Measurements from ENCODE around the gene NEK7. TPM values are rescaled to one million over a fixed set of nuclear protein-coding genes. Genes with fewer than 3 reads are reported as not detected.

NEK7 gene
- total RNA-seq, 4 donors from 2014 or later: 123 to 219 (median 141) TPM

DNA sequence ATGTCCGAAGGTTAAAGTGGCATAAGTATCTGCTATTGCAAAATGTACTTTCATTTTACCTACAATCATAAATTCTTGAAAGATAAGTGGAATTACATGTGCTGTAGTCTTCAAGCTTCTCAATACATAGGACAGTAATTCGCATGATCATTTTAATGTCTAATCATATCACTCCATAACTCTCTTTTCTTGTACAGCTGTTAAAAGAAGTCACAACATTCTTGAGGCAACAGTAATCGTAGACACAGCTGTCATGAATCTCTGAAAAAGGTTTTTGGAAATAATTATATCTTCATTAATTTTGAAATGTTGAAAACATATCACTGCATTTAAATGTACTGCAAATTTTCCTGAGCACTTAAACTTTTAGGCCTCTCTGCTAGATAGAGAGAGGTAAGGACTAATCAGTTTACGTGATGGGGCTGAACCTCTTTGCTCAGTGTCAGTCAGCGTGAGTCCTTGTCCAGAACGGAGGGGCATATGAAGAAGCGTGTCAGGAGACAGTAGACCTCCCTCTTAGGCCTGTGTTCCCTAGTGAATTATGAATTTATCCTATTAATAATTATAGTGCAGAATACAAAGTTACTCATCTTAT lies 133.4 kb downstream of the NEK7 start:
- no peak overlapping the region for H3K27ac ChIP-seq
- peaks cover 0 to 24% (median 0%) of the 10 kb centered on the region in 4 donors for H3K4me1 ChIP-seq
- TF ChIP-seq POLR2A (IDR thresholded peaks at IDR 0.05) (no peak), EP300 (IDR thresholded peaks at IDR 0.05) (no peak)
- TF ChIP-seq, protein P1, sequence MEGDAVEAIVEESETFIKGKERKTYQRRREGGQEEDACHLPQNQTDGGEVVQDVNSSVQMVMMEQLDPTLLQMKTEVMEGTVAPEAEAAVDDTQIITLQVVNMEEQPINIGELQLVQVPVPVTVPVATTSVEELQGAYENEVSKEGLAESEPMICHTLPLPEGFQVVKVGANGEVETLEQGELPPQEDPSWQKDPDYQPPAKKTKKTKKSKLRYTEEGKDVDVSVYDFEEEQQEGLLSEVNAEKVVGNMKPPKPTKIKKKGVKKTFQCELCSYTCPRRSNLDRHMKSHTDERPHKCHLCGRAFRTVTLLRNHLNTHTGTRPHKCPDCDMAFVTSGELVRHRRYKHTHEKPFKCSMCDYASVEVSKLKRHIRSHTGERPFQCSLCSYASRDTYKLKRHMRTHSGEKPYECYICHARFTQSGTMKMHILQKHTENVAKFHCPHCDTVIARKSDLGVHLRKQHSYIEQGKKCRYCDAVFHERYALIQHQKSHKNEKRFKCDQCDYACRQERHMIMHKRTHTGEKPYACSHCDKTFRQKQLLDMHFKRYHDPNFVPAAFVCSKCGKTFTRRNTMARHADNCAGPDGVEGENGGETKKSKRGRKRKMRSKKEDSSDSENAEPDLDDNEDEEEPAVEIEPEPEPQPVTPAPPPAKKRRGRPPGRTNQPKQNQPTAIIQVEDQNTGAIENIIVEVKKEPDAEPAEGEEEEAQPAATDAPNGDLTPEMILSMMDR (IDR thresholded peaks at IDR 0.05): no peak
- peaks cover 0 to 15% (median 0%) of the 10 kb centered on the region in 3 donors for H3K36me3 ChIP-seq
- H3K27me3 ChIP-seq: no peaks in the 10 kb centered on the region
- 92 to 93% methylated on average over 7 of the region's 7 CpGs for WGBS, 2 donors
- DNase-seq (ENCODE audit: low spot score in 2 of 2): no peak
- no peak overlapping the region for H3K4me3 ChIP-seq
- no peaks in the 10 kb centered on the region for H3K9me3 ChIP-seq

DNA sequence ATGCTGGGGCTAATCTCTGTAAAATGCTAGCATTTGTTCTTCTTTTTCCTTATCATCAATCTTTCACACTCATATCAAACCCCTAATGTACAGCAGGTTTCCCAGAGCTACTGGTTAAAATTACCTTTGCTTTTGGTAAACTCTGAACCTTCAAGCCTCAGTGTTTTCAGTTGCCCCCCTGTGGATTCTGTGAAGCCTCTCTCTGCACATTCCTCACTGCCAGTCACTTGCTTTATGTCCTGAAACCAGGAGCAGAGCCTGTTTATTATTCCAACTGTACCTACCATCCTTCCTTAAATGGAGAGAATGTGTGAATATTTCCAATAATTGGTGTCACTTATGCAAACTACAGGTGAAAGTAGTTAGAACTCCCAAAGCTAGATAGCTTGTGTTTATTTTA lies 134.2 kb downstream of the NEK7 start:
- H3K4me3 ChIP-seq: no peak overlapping the region
- peaks cover 0 to 11% (median 0%) of the 10 kb centered on the region in 3 donors for H3K36me3 ChIP-seq
- H3K4me1 ChIP-seq: peaks cover 0 to 28% (median 0%) of the 10 kb centered on the region in 4 donors
- H3K9me3 ChIP-seq: no peaks in the 10 kb centered on the region
- H3K27me3 ChIP-seq: no peaks in the 10 kb centered on the region
- no peak for DNase-seq (ENCODE audit: low spot score in 2 of 2)
- no peak overlapping the region for H3K27ac ChIP-seq
- TF ChIP-seq, protein P1 (IDR thresholded peaks at IDR 0.05): no peak

GRCh38 chr1:198291924-198292323 lies 135.1 kb downstream of the NEK7 start:
- H3K36me3 ChIP-seq: peaks cover 0 to 3% (median 0%) of the 10 kb centered on the region in 3 donors
- TF ChIP-seq EP300 (IDR thresholded peaks at IDR 0.05): no peak
- TF ChIP-seq, protein P1 (IDR thresholded peaks at IDR 0.05): no peak
- TF ChIP-seq POLR2A (IDR thresholded peaks at IDR 0.05): no peak
- H3K4me3 ChIP-seq: no peak overlapping the region
- H3K9me3 ChIP-seq: no peaks in the 10 kb centered on the region
- DNase-seq (ENCODE audit: low spot score in 2 of 2): no peak
- H3K27me3 ChIP-seq: no peaks in the 10 kb centered on the region
- no peak overlapping the region for H3K27ac ChIP-seq
- peaks cover 0 to 29% (median 0%) of the 10 kb centered on the region in 4 donors for H3K4me1 ChIP-seq

GRCh38 chr1:198295225-198295624 lies 138.4 kb downstream of the NEK7 start:
- no peaks in the 10 kb centered on the region for H3K27me3 ChIP-seq
- DNase-seq (ENCODE audit: low spot score in 2 of 2): no peak
- no peaks in the 10 kb centered on the region for H3K9me3 ChIP-seq
- peaks cover 0 to 10% (median 0%) of the 10 kb centered on the region in 3 donors for H3K36me3 ChIP-seq
- TF ChIP-seq POLR2A (IDR thresholded peaks at IDR 0.05): no peak
- no peak for TF ChIP-seq EP300 (IDR thresholded peaks at IDR 0.05)
- TF ChIP-seq, protein P1 (IDR thresholded peaks at IDR 0.05): no peak
- WGBS, 2 donors: 64 to 67% methylated on average over 8 of the region's 8 CpGs
- peaks cover 0 to 5% (median 0%) of the 10 kb centered on the region in 4 donors for H3K4me1 ChIP-seq
- no peak overlapping the region for H3K27ac ChIP-seq
- H3K4me3 ChIP-seq: no peak overlapping the region

DNA sequence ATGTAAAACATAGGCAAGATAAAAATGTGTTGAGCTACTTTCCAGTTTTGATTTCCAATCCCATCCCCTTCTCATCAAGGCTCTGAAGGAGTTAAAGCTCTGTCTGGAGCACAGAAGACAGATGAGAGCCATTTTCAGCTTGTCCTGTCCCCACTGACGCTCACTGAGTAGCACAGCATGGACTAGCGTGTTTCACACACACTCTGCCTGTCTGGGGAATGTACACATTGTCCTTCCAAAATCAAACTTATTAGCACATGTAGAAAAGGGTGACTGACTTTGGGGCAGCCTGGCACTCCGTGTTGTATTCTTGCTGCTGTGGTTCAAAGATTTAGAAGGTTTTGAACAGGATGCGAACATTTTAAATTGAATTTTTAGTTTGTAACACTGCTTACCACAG lies 139.2 kb downstream of the NEK7 start:
- Histone ChIP-seq H3K36me3 (peaks cover 0 to 15% (median 0%) of the 10 kb centered on the region in 3 donors), H3K4me3 (no peak overlapping the region), H3K4me1 (peaks cover 0 to 5% (median 0%) of the 10 kb centered on the region in 4 donors), H3K27me3 (no peaks in the 10 kb centered on the region), H3K27ac (no peak overlapping the region), H3K9me3 (no peaks in the 10 kb centered on the region)
- TF ChIP-seq, protein P1 (IDR thresholded peaks at IDR 0.05): no peak
- TF ChIP-seq POLR2A (IDR thresholded peaks at IDR 0.05) (no peak), EP300 (IDR thresholded peaks at IDR 0.05) (no peak)
- no peak for DNase-seq (ENCODE audit: low spot score in 2 of 2)
- WGBS, 2 donors: 78 to 79% methylated on average over 4 of the region's 4 CpGs

Data from tibial nerve (tissue), 4 donors.